IPS-NIHi7 (cell line): ENCODE data around the gene TPP2.
A peak's percentile ranks its signal among the peaks of the same experiment; 100 is the strongest.

Source experiments
- DNase-seq: peaks from one replicate; pipeline ENCODE4 v3.0.0; 2012; ENCODE audit warnings: mixed read lengths; ENCODE audit errors: extremely low spot score

TPP2 gene

GRCh38 chr13:102596147-102597028 lies at the start of gene TPP2:
TSS of gene TPP2 (plus strand) at chr13:102596986. CDS start at chr13:102597039, 53 bp downstream.
- peak; percentile 99 for DNase-seq

- no peak for DNase-seq
These were observed 48.0 kb upstream of the TPP2 start for GRCh38 chr13:102548811-102549210.

DNA sequence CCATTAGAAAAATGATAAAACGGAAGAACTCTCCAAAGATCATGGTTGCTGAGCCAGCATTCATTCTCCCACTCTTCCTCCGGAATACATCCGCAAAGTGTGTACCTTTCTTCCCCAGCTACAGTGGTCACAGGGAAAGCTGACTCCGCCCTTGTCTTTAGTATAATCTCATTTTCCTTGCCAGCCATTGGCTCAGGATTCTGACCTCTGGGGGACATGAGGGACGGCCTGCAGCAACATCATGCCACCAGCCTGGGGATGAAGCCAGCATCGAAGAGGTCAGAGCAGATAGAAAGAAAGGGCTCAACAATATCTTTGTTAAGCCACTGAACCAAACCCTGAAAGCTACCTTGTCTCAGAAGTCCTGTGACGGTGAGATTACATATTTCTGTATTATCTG lies 46.3 kb upstream of the TPP2 start:
- DNase-seq, result no peak

DNA sequence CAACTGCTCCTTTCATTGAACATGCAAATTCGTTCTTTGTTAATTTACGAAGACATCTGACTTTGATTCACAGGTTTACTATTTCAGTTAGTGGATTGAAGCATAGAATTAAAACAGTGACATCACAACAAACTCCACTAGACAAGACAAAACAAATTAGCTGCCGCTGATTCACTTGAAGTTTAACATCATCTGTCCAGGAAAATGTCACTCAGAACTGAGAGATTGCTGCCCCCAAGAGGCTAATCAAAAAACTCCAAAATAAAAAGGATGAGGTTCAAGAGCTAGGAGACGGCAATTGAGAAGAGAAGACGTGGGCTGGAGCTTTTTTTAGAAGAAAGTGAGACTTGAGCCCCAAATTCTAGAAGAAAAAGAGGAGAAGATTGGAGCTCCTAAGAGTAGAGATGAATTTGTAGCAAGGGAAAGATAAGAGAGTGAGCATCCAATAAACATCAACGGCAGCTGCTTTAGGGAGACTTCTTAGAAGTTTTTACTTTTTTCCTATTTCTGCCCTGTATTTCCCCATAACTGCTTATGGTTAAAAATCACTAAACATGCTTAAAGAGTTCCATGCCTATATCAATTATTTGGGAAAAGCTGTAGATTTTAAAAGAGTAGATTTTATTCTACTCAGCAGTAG lies 40.8 kb upstream of the TPP2 start:
- peak; percentile 43 for DNase-seq

- no peak for DNase-seq
These were observed 40.0 kb upstream of the TPP2 start for GRCh38 chr13:102556806-102557205.

- DNase-seq, result no peak
These were observed 38.8 kb upstream of the TPP2 start for GRCh38 chr13:102558029-102558428.

DNA sequence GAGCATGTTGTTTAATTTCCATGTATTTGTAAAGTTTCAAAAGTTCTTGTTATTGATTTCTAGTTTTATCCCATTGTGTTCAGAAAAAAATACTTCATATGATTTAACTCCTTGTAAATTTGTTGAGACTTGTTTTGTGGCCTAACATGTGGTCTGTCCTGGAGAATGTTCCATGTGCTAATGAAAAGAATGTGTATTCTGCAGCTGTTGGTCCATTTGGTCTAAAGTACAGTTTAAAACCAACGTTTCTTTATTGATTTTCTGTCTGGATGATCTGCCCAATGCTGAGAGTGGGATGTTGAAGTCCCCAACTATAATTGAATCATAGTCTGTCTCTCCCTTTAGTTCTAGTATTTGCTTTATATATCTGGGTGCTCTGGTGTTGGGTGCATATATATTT lies 34.9 kb upstream of the TPP2 start:
- no peak for DNase-seq

GRCh38 chr13:102563267-102563666 lies 33.5 kb upstream of the TPP2 start:
- no peak for DNase-seq

- no peak for DNase-seq
These were observed 32.2 kb upstream of the TPP2 start for GRCh38 chr13:102564564-102564963.

- DNase-seq, result no peak
These were observed 30.3 kb upstream of the TPP2 start for GRCh38 chr13:102566513-102566912.

DNA sequence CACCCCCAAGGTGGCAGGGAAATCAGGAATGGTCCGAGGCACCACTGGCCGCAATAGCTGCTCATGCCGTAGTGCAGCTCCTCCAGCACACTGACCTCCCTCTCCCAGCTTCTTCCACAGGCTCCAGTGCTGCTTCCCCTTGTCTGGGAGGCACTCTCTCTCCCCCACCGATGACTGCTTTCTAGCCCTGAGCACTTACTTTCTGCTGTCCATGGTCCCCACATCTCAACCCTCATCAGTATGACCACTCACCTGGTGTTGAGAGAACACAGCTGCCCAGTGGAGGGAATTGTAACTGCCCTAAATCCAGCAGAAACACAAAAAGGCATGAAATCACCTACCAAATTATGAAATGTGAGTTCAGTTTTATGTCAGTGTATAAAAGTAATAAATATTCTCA lies 28.9 kb upstream of the TPP2 start:
- DNase-seq, result peak; percentile 18

GRCh38 chr13:102569488-102569887 lies 27.3 kb upstream of the TPP2 start:
- DNase-seq, result no peak

DNA sequence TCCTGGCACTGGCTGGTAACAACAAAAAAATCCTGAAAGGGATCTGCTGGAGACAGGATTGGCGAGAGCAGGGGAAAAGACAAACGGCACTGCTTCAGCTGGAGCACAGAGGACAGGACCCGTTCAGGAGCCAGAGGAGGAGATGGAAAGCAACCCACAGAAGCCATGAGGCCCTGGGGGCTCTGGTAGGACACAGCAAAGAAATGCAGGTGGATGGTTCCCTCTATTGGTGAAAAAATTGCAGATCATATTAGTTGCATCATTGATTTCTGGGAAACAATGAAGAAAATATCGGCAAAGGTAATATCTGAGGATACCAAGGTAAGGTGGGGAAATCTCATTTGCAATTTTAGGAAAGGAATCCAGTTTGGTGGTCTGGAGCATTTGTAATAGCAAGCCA lies 25.7 kb upstream of the TPP2 start:
- DNase-seq, result no peak

GRCh38 chr13:102572323-102572722 lies 24.5 kb upstream of the TPP2 start:
- DNase-seq, result no peak

- DNase-seq, result peak; percentile 61
These were observed 16.1 kb upstream of the TPP2 start for GRCh38 chr13:102580552-102581169.

DNA sequence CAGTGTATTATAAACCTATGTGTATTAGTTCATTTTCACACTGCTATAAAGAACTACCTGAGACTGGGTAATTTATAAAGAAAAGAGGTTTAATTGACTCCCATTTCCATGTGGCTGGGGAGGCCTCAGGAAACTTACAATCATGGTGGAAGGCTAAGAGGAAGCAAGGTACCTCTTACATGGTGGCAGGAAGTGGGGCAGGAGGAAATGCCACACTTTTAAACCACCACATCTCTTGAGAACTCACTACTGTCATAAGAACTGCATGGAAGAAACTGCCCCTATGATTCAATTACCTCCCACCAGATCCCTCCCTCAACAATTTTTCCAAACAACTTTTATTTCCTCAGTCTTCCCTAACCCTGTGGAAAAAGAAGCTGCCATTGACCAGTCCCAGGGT lies 14.5 kb upstream of the TPP2 start:
- DNase-seq, result no peak

DNA sequence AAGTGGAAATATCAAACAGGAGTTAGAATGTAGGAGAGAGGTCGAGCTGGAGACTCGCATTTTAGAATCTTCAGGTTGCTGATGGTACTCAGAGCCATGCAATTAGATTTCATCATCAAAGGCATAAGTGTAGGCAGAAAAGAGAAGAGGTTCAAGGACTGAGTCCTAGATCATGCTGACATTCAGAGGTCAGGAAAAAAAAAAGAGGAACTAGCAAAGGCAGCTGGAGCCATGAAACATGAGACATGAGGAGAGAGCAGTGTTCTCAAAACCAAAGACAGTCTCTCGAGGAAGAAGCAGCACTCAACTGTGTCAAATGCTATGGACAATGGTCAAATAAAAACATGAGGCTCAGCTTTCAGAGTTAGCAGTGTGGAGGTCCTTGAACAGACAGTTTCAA lies 12.4 kb upstream of the TPP2 start:
- DNase-seq, result no peak

DNA sequence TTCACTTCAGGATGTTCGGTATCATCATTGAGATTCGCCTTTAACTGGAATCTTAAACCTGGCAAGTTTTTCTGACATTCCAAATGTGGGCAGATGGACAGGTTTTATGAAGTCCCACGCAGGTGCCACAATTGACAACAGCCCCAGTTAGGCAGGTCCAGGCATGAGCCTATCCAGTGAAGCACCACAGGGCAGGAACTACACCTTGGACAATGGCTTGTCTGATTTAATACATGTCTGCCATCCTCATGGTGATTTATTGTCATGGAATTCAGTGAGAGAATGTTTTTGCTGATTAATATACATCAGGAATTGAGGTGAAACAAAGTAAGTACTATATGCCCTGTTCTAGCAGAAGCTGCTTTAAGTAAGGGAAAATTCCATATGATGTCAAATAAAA lies 10.2 kb upstream of the TPP2 start:
- no peak for DNase-seq

- no peak for DNase-seq
These were observed 8.9 kb upstream of the TPP2 start for GRCh38 chr13:102587916-102588315.

GRCh38 chr13:102589301-102589822 lies 7.4 kb upstream of the TPP2 start:
- no peak for DNase-seq

DNA sequence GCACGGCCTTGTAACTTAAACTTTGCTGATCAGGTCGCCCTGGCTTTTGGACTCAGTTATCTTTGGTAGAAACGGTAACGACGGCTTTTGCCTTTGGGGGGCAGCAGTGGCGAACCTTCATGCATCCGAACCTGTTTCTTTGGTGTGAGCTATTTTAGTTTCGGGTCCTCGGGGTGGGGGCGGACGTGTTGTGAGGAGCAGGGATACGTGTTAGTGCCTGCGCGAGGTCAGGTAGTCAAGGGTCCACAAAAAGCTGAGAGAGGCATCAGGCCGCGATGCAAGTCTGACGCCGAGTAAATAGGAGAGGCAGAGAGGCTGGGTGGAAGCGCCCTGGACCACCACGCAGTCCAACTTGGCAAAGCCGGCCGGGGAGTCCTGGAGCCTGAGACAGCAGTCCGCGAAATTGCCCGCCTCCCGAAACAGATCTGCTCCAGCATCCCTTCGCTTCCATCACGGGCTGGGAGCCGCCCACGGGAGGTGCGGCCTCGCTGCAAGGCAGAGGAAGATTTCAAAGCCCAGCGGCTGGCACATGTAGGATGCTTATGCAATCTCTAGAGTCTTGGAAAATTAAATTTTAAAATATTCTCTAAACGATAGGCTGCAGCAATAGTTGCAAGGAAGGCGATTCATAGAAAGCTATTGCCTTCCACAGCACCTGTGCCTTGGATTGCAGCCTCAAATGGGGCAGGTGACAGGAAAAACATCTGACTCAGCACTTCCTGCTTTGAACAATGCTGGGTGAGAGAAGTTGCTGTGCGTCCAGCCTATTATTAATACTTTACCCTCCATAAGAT lies 4.6 kb upstream of the TPP2 start:
- DNase-seq, result peak; percentile 67

- DNase-seq, result no peak
These were observed 3.3 kb upstream of the TPP2 start for GRCh38 chr13:102593466-102593865.
